ENCODE results near the gene CARD9. TPM values are rescaled to one million over a fixed set of nuclear protein-coding genes. Genes with fewer than 3 reads are reported as not detected.

Gene CARD9
- total and polyA plus RNA-seq, 2 of the 8 experiments (the other 6 are each of a cell fraction or from before 2014, with no cell fraction given): 0.15 to 1.1 TPM

DNA sequence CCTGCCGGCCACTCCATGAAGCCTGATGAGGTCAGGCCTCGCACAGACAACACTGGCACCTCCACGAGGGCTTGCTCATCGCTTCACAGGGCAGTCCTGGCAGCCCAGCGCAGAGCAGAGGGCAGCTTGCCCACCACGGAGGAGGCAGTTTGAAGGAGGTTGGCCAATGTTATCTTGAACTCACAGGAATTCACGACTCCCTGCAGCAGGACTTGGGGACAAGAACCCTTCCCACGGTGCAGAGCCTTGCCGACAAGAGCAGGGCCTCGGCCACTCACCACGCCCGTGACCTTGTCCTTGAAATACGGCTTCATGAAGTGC, 21.5 kb upstream of the CARD9 start:
- H3K4me1 ChIP-seq (replicated peaks in 1 of 4; ENCODE audit: control insufficient read depth in 3 of 4, insufficient read depth in 4 of 4, low read length in 3 of 4): peaks cover 0 to 10% (median 7%) of the 10 kb centered on the region in 4 experiments; a peak in 5 of 7 replicates
- FAIRE-seq (no peak), DNase-seq (ENCODE audit: low read depth in 1 of 2, low spot score in 2 of 2) (no peak)
- no peaks in the 10 kb centered on the region for H3K27me3 ChIP-seq (replicated peaks in 1 of 4; ENCODE audit: control insufficient read depth in 3 of 4, extremely low read depth in 1 of 4, insufficient read depth in 3 of 4, low read length in 3 of 4)
- H3K27ac ChIP-seq (ENCODE audit: low read depth, low read length): no peak overlapping the region
- no peak overlapping the region for H3K4me2 ChIP-seq (ENCODE audit: insufficient read depth in 1 of 2, low read depth in 2 of 2, low read length in 2 of 2)
- no peak overlapping the region for H4K8ac ChIP-seq (ENCODE audit: extremely low read depth, insufficient read depth, low read length)
- H3K9ac ChIP-seq (replicated peaks in 1 of 4; ENCODE audit: extremely low read depth in 1 of 4, low read depth in 3 of 4, low read length in 3 of 4): no peak overlapping the region
- H3K36me3 ChIP-seq (ENCODE audit: control insufficient read depth in 2 of 4, insufficient read depth in 4 of 4, low read length in 3 of 4): peaks cover 39 to 67% (median 60%) of the 10 kb centered on the region in 4 experiments
- no peak overlapping the region for H3K18ac ChIP-seq (ENCODE audit: extremely low read depth, low read length)
- no peak overlapping the region for H4K5ac ChIP-seq (ENCODE audit: insufficient read length, low read depth, low read length)
- no peak overlapping the region for H3K56ac ChIP-seq (replicated peaks; ENCODE audit: insufficient read length, low read depth, low read length)
- no peak overlapping the region for H2AFZ ChIP-seq (ENCODE audit: low read length)
- H4K91ac ChIP-seq (replicated peaks; ENCODE audit: insufficient read length, low read length): no peak overlapping the region
- no peak overlapping the region for H2BK5ac ChIP-seq (ENCODE audit: low read depth, low read length)
- peaks cover 6 to 12% of the 10 kb centered on the region in 2 experiments for H4K20me1 ChIP-seq (replicated peaks in 1 of 2; ENCODE audit: control insufficient read depth in 1 of 2, insufficient read depth in 2 of 2, low read length in 2 of 2)
- H2AK5ac ChIP-seq (ENCODE audit: low read depth, low read length): no peak overlapping the region
- H3K23ac ChIP-seq (ENCODE audit: insufficient read length): no peak overlapping the region
- ChIA-PET POLR2A (ENCODE audit: partially characterized antibody) (interaction anchor here (2.2 to 14.6 kb wide), 3 partner anchors 8 to 62 kb away, joined by 5 to 139 read pairs (median 123); partner anchors contain the start of genes ENTR1 and PMPCA), CTCF (ENCODE audit: partially characterized antibody) (interaction anchor here (0.9 kb wide), 1 partner anchor 14 kb away, joined by 3 read pairs; no protein-coding TSS in a partner anchor)
- H2BK120ac ChIP-seq (replicated peaks; ENCODE audit: low read depth, low read length): no peak overlapping the region
- H3K79me2 ChIP-seq (ENCODE audit: control insufficient read depth in 1 of 2, insufficient read depth in 2 of 2, low read length in 2 of 2): peaks cover 0 to 26% of the 10 kb centered on the region in 2 experiments; a peak in 2 of 4 replicates
- no peak overlapping the region for H2BK12ac ChIP-seq (ENCODE audit: low read depth, low read length)
- WGBS, 2 experiments (ENCODE audit: extremely low coverage in 1 of 2, insufficient coverage in 1 of 2, insufficient read length in 1 of 2, insufficient replicate concordance in 2 of 2, low coverage in 1 of 2, low lambda C conversion rate in 2 of 2, missing lambda C conversion rate in 1 of 2): 90% methylated on average over 13 of the region's 13 CpGs; no CpG with 5 or more reads in 1 of the 2 experiments
- no peak overlapping the region for H2BK20ac ChIP-seq (ENCODE audit: low read length)
- H3K4ac ChIP-seq (replicated peaks; ENCODE audit: insufficient read length, low read depth, low read length): no peak overlapping the region
- H3K14ac ChIP-seq (ENCODE audit: insufficient read length): no peak overlapping the region
- no peak for TF ChIP-seq SAP30 (IDR thresholded peaks at IDR 0.05; ENCODE audit: insufficient read depth, insufficient replicate concordance, low read length)
- 0 out of 2 replicates have a peak, but pooled peaks have one; percentile 10 for TF ChIP-seq POLR2AphosphoS5 (IDR thresholded peaks at IDR 0.05; ENCODE audit: low read depth, low read length)
- H3K4me3 ChIP-seq (ENCODE audit: extremely low read depth in 1 of 4, insufficient read depth in 2 of 4, low read depth in 3 of 4, low read length in 4 of 4): no peak overlapping the region
- no peak overlapping the region for H2BK15ac ChIP-seq (ENCODE audit: low read length)
- peaks cover 6% of the 10 kb centered on the region; the same call in 1 of the 2 replicates for H3K23me2 ChIP-seq (ENCODE audit: low read depth, low read length)
- peaks cover 10% of the 10 kb centered on the region; the same call in 1 of the 2 replicates for H3K79me1 ChIP-seq (ENCODE audit: low read depth, low read length)
- no peaks in the 10 kb centered on the region for H3K9me3 ChIP-seq (ENCODE audit: insufficient read depth in 2 of 2, low read depth in 1 of 2, low read length in 1 of 2)
